DOHH2 (cell line): ENCODE data around the gene BAIAP2.

Experiments used
- EZH2phosphoT487 ChIP-seq: fragments of 200-600 bp; sonication (generic); IDR thresholded peaks from 2 replicates; pipeline ENCODE4 v1.6.1; 2017; ENCODE audit warnings: borderline replicate concordance, mild to moderate bottlenecking, antibody characterized with exemption, low read length, moderate library complexity, mixed read lengths
- TF ChIP-seq, protein P1 (sequence below): fragments of 200-600 bp; sonication (generic); IDR thresholded peaks from one replicate; pipeline ENCODE4 v1.5.1; 2014; ENCODE audit warnings: antibody characterized with exemption, mild to moderate bottlenecking, low read depth, low read length; ENCODE audit not compliant: poor library complexity, severe bottlenecking

DNA sequence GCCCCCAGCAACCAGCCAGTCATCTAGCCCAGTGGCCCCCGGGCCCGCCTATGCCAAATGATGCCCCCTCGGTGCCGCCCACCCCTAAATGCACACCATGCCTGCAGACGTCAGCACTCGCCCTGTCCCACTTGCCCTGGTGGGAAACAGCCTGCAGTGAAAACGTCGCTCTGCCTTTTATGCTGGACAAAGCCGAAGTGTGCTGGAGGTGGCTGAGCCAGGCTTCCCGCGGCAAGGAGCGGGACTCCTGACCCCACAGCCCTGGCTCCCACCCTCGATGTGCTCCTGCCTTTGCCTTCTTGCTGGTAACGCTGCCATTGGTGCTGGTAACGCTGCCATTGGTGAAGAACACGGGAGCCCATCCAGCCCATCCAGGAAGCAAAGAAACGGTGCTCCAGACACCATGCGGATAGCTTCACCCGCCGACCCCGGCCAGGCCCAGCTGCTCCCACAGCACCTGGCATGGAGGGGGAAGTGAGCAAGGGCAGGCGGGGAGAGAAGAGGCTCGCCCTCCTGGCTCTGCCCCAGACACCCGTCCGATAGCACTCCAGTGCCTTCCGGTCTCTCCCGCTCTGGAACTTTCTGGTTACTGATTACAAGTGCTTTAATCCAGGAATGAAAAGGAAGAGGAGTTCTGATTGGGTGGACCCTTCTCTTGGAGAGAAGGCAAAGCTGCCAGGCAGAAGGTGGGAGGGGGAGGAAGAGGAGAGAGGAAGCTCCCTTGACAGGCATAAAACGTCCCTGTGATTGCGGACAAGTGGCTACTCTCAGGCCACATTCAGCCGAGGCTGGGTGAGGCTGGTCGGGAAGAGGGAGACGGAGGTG lies 4.0 kb upstream of the BAIAP2 start:
- TF ChIP-seq, protein P1, sequence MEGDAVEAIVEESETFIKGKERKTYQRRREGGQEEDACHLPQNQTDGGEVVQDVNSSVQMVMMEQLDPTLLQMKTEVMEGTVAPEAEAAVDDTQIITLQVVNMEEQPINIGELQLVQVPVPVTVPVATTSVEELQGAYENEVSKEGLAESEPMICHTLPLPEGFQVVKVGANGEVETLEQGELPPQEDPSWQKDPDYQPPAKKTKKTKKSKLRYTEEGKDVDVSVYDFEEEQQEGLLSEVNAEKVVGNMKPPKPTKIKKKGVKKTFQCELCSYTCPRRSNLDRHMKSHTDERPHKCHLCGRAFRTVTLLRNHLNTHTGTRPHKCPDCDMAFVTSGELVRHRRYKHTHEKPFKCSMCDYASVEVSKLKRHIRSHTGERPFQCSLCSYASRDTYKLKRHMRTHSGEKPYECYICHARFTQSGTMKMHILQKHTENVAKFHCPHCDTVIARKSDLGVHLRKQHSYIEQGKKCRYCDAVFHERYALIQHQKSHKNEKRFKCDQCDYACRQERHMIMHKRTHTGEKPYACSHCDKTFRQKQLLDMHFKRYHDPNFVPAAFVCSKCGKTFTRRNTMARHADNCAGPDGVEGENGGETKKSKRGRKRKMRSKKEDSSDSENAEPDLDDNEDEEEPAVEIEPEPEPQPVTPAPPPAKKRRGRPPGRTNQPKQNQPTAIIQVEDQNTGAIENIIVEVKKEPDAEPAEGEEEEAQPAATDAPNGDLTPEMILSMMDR = no peak
- no peak for TF ChIP-seq EZH2phosphoT487
